HepG2 (cell line): ENCODE measurements around the gene CECR2. TPM values are rescaled to one million over a fixed set of nuclear protein-coding genes. Genes with fewer than 3 reads are reported as not detected.

Source experiments
- ATAC-seq: fragments of 200-7000 bp; cut with Tn5 transposase; 3 replicates; pipeline ENCODE4 v1.9.1; 2020; ENCODE audit warnings: mild to moderate bottlenecking, moderate library complexity
- BruUV-seq: library from RNA; stranded (reverse); fragments of 400-500 nt; replicated peaks from 2 replicates; lab custom pipeline; 2021; lab: Mats Ljungman, UMichigan
- CTCF ChIA-PET: fragments of 300-600 bp; formaldehyde crosslinking; extraction: SDS; loops from one replicate; lab custom pipeline; 2021; ENCODE audit warnings: low total read pairs, inconsistent platforms, low intra/inter-chr PET ratio; lab: Yijun Ruan, JAX
- POLR2A ChIA-PET: fragments of 350-600 bp; sonication (Branson Sonifier 250); formaldehyde crosslinking; loops from one replicate; lab custom pipeline; 2020; ENCODE audit warnings: antibody characterized with exemption, inconsistent platforms; lab: Yijun Ruan, JAX
- DNase-seq: peaks from one replicate; pipeline ENCODE4 v3.0.0-alpha.2; 2015; ENCODE audit warnings: low spot score
- FAIRE-seq: peaks from 3 replicates; lab custom pipeline; 2011; peaks lifted over from hg19 to GRCh38; lab: Jason Lieb, UNC
- H2AFZ ChIP-seq: one replicate; pipeline ENCODE4 v1.6.1; 2011; ENCODE audit warnings: low read length, inconsistent platforms
- H3K27ac ChIP-seq: fragments of 300-600 bp; 3 replicates; pipeline ENCODE4 v1.8.0; 2011; ENCODE audit warnings: mixed run types, mild to moderate bottlenecking, mixed read lengths, low read length, inconsistent platforms; ENCODE audit not compliant: insufficient read depth; ENCODE audit errors: extremely low read length
- H3K27me3 ChIP-seq, 2 experiments: fragments of 200-600 bp in 1 of 2; 2 replicates in 1 of 2; 3 replicates in 1 of 2; pipeline versions ENCODE4 v1.6.0 to v1.8.0; 2011; ENCODE audit warnings: low read length in 2 of 2, mild to moderate bottlenecking in 2 of 2, moderate library complexity in 2 of 2, inconsistent platforms in 1 of 2; ENCODE audit not compliant: insufficient read depth in 2 of 2, control insufficient read depth in 1 of 2
- H3K36me3 ChIP-seq, 2 experiments: fragments of 200-600 bp in 1 of 2; replicated peaks in 1 of 2; 2 replicates in 1 of 2; 3 replicates in 1 of 2; pipeline versions ENCODE4 v1.5.1 to v1.8.0; 2011; ENCODE audit warnings: low read length in 2 of 2, inconsistent platforms in 1 of 2; ENCODE audit not compliant: insufficient read depth in 2 of 2, control insufficient read depth in 1 of 2
- H3K4me1 ChIP-seq: 2 replicates; pipeline ENCODE4 v1.5.1; 2012; ENCODE audit warnings: low read length, inconsistent platforms; ENCODE audit not compliant: insufficient read depth
- H3K4me2 ChIP-seq: 2 replicates; pipeline ENCODE4 v1.6.0; 2011; ENCODE audit warnings: low read depth, low read length, inconsistent platforms
- H3K4me3 ChIP-seq, 3 experiments: fragments of 200-600 bp in 1 of 3; sonication (generic), shearing (Covaris generic) in 1 of 3; replicated peaks in 1 of 3; 2 replicates each; pipeline ENCODE4 v1.5.1; 2011 to 2016; ENCODE audit warnings: low read length in 3 of 3, inconsistent platforms in 2 of 3, low read depth in 2 of 3, mild to moderate bottlenecking in 2 of 3, control low read depth in 1 of 3, mixed read lengths in 1 of 3; ENCODE audit not compliant: insufficient read depth in 1 of 3
- H3K79me2 ChIP-seq: one replicate; pipeline ENCODE4 v1.6.1; 2011; ENCODE audit warnings: low read length, inconsistent platforms; ENCODE audit not compliant: insufficient read depth
- H3K9ac ChIP-seq: 2 replicates; pipeline ENCODE4 v1.6.0; 2011; ENCODE audit warnings: mild to moderate bottlenecking, low read depth, low read length, inconsistent platforms; ENCODE audit not compliant: insufficient read depth
- H3K9me3 ChIP-seq: 2 replicates; pipeline ENCODE4 v1.5.1; 2012; ENCODE audit warnings: mild to moderate bottlenecking, low read length
- H4K20me1 ChIP-seq: 2 replicates; pipeline ENCODE4 v1.6.0; 2011; ENCODE audit warnings: inconsistent platforms, mild to moderate bottlenecking, low read length, moderate library complexity; ENCODE audit not compliant: insufficient read depth
- CEBPG ChIP-seq: IDR thresholded peaks from 2 replicates; pipeline ENCODE4 v1.6.1; 2016
- ETV5 ChIP-seq: IDR thresholded peaks from 2 replicates; pipeline ENCODE4 v1.6.1; 2018; ENCODE audit warnings: missing biosample characterization, missing genetic modification reagents, inconsistent platforms, borderline replicate concordance
- FOXP4 ChIP-seq: sonication (generic); formaldehyde crosslinking; IDR thresholded peaks from 2 replicates; pipeline ENCODE4 v1.4.0; 2020; ENCODE audit warnings: missing genetic modification reagents
- KMT2B ChIP-seq: IDR thresholded peaks from 2 replicates; pipeline ENCODE4 v1.6.1; 2016; ENCODE audit warnings: missing genetic modification reagents, missing compliant biosample characterization
- RERE ChIP-seq: IDR thresholded peaks from 2 replicates; pipeline ENCODE4 v1.6.1; 2016; ENCODE audit warnings: low read depth, missing genetic modification reagents, missing compliant biosample characterization
- TRAFD1 ChIP-seq: sonication (generic); formaldehyde crosslinking; IDR thresholded peaks from 2 replicates; pipeline ENCODE4 v1.5.1; 2020; ENCODE audit warnings: missing genetic modification reagents, mild to moderate bottlenecking, borderline replicate concordance
- ZFP1 ChIP-seq: IDR thresholded peaks from 2 replicates; pipeline ENCODE4 v1.6.1; 2016
- ZNF329 ChIP-seq: sonication (generic); formaldehyde crosslinking; IDR thresholded peaks from 2 replicates; pipeline ENCODE4 v1.9.0; 2021; ENCODE audit warnings: low read depth, mild to moderate bottlenecking, missing genetic modification reagents
- ZNF672 ChIP-seq: sonication (generic); formaldehyde crosslinking; IDR thresholded peaks from 2 replicates; pipeline ENCODE4 v1.8.1; 2022; ENCODE audit warnings: missing genetic modification reagents
- ZNF746 ChIP-seq: sonication (generic); formaldehyde crosslinking; IDR thresholded peaks from 2 replicates; pipeline ENCODE4 v1.8.0; 2022; ENCODE audit warnings: mild to moderate bottlenecking, missing genetic modification reagents
- WGBS: methylation state at CpG from one replicate; pipeline ENCODE4 v1.1.6; 2017; ENCODE audit warnings: low lambda C conversion rate; 5-methylcytosine and 5-hydroxymethylcytosine counted together
- in situ Hi-C: cut with HindIII; loops from 2 replicates; pipeline ENCODE4 v1.10.0; 2017; ENCODE audit warnings: low pct_unique_long_range_greater_than_20kb; ENCODE audit not compliant: extremely low pct_ligation_motif_present
- intact Hi-C: fragments of 100-400 bp; cut with micrococcal nuclease; formaldehyde crosslinking; loops from one replicate; pipeline ENCODE4 v1.10.0; 2022; ENCODE audit not compliant: unreplicated experiment
- polyA plus RNA-seq, 8 experiments: library from polyadenylated mRNA; depleted of rRNA in 3 of 8; stranded (reverse) in 7 of 8; unstranded in 1 of 8; fragments of >200 nt; fragmentation: Illumina TruSeq in 4 of 8; extraction: Trizol in 4 of 8; gene quantifications; 2 replicates each; pipeline versions ENCODE4 v1.2.1 to v1.2.3, GENCODE V29; 2011 to 2016; ENCODE audit warnings: low read depth in 4 of 8, missing spikeins in 1 of 8, mixed read lengths in 1 of 8; ENCODE audit not compliant: insufficient read depth in 1 of 8
- total RNA-seq, 5 experiments: library from RNA; depleted of rRNA; stranded (reverse); fragments of >200 nt; fragmentation: Illumina TruSeq; extraction: Trizol; gene quantifications; 2 replicates each; pipeline ENCODE4 v1.2.3, GENCODE V29; 2016; ENCODE audit warnings: low read depth in 1 of 5
- TF ChIP-seq, protein P1 (sequence below): IDR thresholded peaks from 2 replicates; pipeline ENCODE4 v1.6.1; 2012; ENCODE audit warnings: low read length, improper control_type of control experiment

Gene CECR2
- total and polyA plus RNA-seq, 2 of the 13 experiments (the other 11 are each of a cell fraction or from before 2014, with no cell fraction given) = not detected

GRCh38 chr22:17402293-17402692, 33.0 kb downstream of the CECR2 start (continued):
- no peak for TF ChIP-seq RERE (CRISPR knock-in tag)
- TF ChIP-seq ZNF329 (CRISPR knock-in tag) = no peak
- TF ChIP-seq ETV5 (CRISPR knock-in tag) = no peak
- no peak for TF ChIP-seq ZNF746 (CRISPR knock-in tag)
- TF ChIP-seq, all 625 proteins: peak for 0

DNA sequence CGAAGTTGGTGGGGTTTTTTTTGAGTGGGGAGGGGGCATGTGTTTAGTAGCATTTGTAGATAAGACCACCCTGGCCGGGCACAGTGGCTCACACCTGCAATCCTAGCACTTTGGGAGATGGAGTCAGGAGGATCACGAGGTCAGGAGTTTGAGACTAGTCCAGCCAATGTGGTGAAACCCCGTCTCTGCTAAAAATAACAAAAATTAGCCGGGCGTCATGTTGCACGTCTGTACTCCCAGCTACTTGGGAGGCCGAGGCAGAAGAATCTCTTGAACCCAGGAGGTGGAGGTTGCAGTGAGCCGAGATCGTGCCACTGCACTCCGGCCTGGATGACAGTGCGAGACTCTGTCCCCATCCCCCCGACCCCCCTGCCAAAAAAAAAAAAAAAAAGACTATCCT, 34.6 kb downstream of the CECR2 start:
- ATAC-seq (no peak), DNase-seq (no peak), FAIRE-seq (no peak)
- no peak overlapping the region for H3K4me3 ChIP-seq
- 26% methylated on average over 13 of the region's 13 CpGs for WGBS
- no TSS peak for BruUV-seq
- H3K36me3 ChIP-seq = no peaks in the 10 kb centered on the region
- no peaks in the 10 kb centered on the region for H3K4me1 ChIP-seq
- intact Hi-C loops (no loop called here), in situ Hi-C loops (no loop called here)
- H3K9ac ChIP-seq = no peak overlapping the region
- no peak overlapping the region for H3K4me2 ChIP-seq
- ChIA-PET CTCF (no interaction called here), POLR2A (no interaction called here)
- peaks cover 0 to 1% of the 10 kb centered on the region in 2 experiments; a peak in 1 of 5 replicates for H3K27me3 ChIP-seq
- no peaks in the 10 kb centered on the region for H4K20me1 ChIP-seq
- no peak overlapping the region for H3K27ac ChIP-seq
- no peaks in the 10 kb centered on the region for H3K79me2 ChIP-seq
- H2AFZ ChIP-seq = no peak overlapping the region
- no peaks in the 10 kb centered on the region for H3K9me3 ChIP-seq
- no peak for TF ChIP-seq ZNF672 (CRISPR knock-in tag)
- no peak for TF ChIP-seq TRAFD1 (CRISPR knock-in tag)
- no peak for TF ChIP-seq KMT2B (CRISPR knock-in tag)
- TF ChIP-seq CEBPG (CRISPR knock-in tag) = no peak
- TF ChIP-seq, protein P1, sequence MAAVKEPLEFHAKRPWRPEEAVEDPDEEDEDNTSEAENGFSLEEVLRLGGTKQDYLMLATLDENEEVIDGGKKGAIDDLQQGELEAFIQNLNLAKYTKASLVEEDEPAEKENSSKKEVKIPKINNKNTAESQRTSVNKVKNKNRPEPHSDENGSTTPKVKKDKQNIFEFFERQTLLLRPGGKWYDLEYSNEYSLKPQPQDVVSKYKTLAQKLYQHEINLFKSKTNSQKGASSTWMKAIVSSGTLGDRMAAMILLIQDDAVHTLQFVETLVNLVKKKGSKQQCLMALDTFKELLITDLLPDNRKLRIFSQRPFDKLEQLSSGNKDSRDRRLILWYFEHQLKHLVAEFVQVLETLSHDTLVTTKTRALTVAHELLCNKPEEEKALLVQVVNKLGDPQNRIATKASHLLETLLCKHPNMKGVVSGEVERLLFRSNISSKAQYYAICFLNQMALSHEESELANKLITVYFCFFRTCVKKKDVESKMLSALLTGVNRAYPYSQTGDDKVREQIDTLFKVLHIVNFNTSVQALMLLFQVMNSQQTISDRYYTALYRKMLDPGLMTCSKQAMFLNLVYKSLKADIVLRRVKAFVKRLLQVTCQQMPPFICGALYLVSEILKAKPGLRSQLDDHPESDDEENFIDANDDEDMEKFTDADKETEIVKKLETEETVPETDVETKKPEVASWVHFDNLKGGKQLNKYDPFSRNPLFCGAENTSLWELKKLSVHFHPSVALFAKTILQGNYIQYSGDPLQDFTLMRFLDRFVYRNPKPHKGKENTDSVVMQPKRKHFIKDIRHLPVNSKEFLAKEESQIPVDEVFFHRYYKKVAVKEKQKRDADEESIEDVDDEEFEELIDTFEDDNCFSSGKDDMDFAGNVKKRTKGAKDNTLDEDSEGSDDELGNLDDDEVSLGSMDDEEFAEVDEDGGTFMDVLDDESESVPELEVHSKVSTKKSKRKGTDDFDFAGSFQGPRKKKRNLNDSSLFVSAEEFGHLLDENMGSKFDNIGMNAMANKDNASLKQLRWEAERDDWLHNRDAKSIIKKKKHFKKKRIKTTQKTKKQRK = no peak
- no peak for TF ChIP-seq ZFP1 (CRISPR knock-in tag)
- no peak for TF ChIP-seq FOXP4
